ENCODE results near the gene DHFR2. TPM values are rescaled to one million over a fixed set of nuclear protein-coding genes. Genes with fewer than 3 reads are reported as not detected.
A peak's percentile ranks its signal among the peaks of the same experiment; 100 is the strongest.
"Not testable (repeated sequence)": the region's sequence is repeated elsewhere in the genome, so short reads cannot be mapped to it uniquely, and the experiment has no call there.

Gene DHFR2
- polyA plus RNA-seq (2013), result 2.0 TPM

DNA sequence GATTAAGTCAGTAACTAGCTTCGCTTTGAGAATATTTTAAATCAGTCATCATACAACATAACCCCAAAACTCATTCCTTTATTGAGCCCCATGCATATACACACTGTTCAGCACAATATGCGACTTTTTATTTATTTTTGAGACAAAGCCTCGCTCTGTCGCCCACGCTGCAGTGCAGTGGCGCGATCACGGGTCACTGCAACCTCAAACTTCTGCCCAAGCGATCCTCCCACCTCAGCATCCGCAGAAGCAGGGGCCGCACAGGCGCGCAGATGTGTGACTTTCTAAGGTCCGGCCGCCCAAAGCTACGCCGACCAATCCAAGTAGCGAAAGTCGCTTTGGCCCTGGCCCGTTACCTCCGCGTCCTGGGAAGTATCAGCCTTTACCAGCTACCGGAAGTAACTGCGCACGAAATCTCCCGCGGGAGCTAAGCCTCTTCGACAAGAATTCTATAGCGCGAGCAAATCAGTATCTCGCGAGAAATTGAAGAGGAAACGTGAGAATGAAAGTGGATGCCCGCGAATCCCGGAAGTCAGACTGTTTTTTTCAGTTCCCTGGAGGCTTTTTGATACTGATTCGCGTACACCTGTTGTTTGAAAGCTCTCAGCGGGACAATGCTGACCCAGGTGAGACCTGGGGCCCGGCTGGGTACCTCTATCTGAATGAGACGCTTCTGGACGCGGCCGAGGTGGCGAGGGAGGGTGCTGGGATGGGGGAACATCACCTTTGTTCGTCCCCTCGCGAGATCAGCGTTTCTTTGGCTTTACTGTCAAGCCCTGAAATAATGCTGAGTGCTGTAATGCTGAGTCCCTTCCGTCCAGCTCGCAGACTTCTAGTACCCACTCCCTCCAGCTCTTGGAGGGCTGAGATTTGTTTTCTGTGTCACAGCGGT lies at the start of gene DHFR2, which contains the start of gene NSUN3:
Gene DHFR2 (minus strand): TSS at position 404 of the 892 bp plus-strand sequence. CDS start 1,405 bp downstream, outside the sequence.
Gene NSUN3 (plus strand): TSS at position 549 of the 892 bp plus-strand sequence. CDS start 66 bp downstream, at position 615.
- H3K4me1 ChIP-seq (ENCODE audit: control extremely low read depth in 1 of 4, control insufficient read depth in 4 of 4, insufficient read depth in 4 of 4, low read length in 3 of 4), result peaks cover 10 to 30% (median 13%) of the 10 kb centered on the region in 4 experiments
- peaks cover 2 to 9% (median 6%) of the 10 kb centered on the region in 5 experiments for H3K9me3 ChIP-seq (ENCODE audit: control extremely low read depth in 1 of 5, control insufficient read depth in 4 of 5, insufficient read depth in 2 of 5, low read depth in 1 of 5, low read length in 4 of 5)
- H3K36me3 ChIP-seq (ENCODE audit: control insufficient read depth in 4 of 4, insufficient read depth in 4 of 4, low read length in 3 of 4), result peaks cover 8 to 21% (median 12%) of the 10 kb centered on the region in 4 experiments
- ChIA-PET POLR2A (interaction anchor here (1.4 kb wide), 1 partner anchor 41 kb away, joined by 3 read pairs; no protein-coding TSS in a partner anchor), CTCF (interaction anchor here (1.0 to 1.8 kb wide), 8 partner anchors 21 to 89 kb away, joined by 3 to 6 read pairs (median 3); partner anchors contain the start of gene PROS1)
- peak within 1 kb of the TSS; percentile 99 to 100 for H3K27ac ChIP-seq (ENCODE audit: insufficient read depth in 1 of 2, low read depth in 1 of 2, low read length in 2 of 2, poor library complexity in 1 of 2, severe bottlenecking in 2 of 2)
- peak; percentile 96 to 97 (median 96) for DNase-seq
- under 1% methylated on average over 45 of the region's 52 CpGs for WGBS (ENCODE audit: insufficient coverage)
- H3K4me3 ChIP-seq (ENCODE audit: control insufficient read depth in 1 of 7, extremely low read depth in 1 of 7, insufficient read depth in 4 of 7, low read depth in 2 of 7, low read length in 6 of 7), result peak within 1 kb of the TSS; percentile 83 to 99 (median 97)
- H3K27me3 ChIP-seq (replicated peaks in 2 of 5; ENCODE audit: control insufficient read depth in 4 of 5, insufficient read depth in 5 of 5, low read length in 4 of 5), result no peaks in the 10 kb centered on the region

DNA sequence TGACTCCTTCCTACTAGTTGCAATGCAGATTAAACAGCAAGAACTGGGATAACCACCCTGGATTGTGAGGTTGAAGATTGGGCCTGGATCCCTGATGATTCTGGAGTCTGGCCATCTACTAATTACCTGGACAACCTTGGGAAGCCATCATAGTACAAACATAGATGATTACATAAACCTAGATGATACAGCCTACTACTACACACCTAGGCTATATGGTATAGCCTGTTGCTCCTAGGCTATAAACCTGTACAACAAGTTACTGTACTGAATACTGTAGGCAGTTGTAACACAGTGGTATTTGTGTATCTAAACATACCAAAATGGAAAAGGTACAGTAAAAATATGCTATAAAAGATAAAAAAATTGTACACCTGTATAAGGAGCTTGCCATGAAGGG lies 48.1 kb upstream of the DHFR2 start:
- no peaks in the 10 kb centered on the region for H3K27me3 ChIP-seq (replicated peaks in 2 of 5; ENCODE audit: control insufficient read depth in 4 of 5, insufficient read depth in 5 of 5, low read length in 4 of 5)
- H3K4me3 ChIP-seq (ENCODE audit: control insufficient read depth in 1 of 7, extremely low read depth in 1 of 7, insufficient read depth in 4 of 7, low read depth in 2 of 7, low read length in 6 of 7), result no peak overlapping the region
- H3K27ac ChIP-seq (ENCODE audit: insufficient read depth in 1 of 2, low read depth in 1 of 2, low read length in 2 of 2, poor library complexity in 1 of 2, severe bottlenecking in 2 of 2), result no peak overlapping the region
- no peak for DNase-seq
- ChIA-PET POLR2A (no interaction called here), CTCF (interaction anchor here (1.4 to 1.7 kb wide), 2 partner anchors 13 to 21 kb away, joined by 4 to 6 read pairs; no protein-coding TSS in a partner anchor)
- H3K36me3 ChIP-seq (ENCODE audit: control insufficient read depth in 4 of 4, insufficient read depth in 4 of 4, low read length in 3 of 4), result peaks cover 7 to 28% (median 18%) of the 10 kb centered on the region in 4 experiments
- no peaks in the 10 kb centered on the region for H3K9me3 ChIP-seq (ENCODE audit: control extremely low read depth in 1 of 5, control insufficient read depth in 4 of 5, insufficient read depth in 2 of 5, low read depth in 1 of 5, low read length in 4 of 5)
- H3K4me1 ChIP-seq (ENCODE audit: control extremely low read depth in 1 of 4, control insufficient read depth in 4 of 4, insufficient read depth in 4 of 4, low read length in 3 of 4), result peaks cover 0 to 3% (median 0%) of the 10 kb centered on the region in 4 experiments

DNA sequence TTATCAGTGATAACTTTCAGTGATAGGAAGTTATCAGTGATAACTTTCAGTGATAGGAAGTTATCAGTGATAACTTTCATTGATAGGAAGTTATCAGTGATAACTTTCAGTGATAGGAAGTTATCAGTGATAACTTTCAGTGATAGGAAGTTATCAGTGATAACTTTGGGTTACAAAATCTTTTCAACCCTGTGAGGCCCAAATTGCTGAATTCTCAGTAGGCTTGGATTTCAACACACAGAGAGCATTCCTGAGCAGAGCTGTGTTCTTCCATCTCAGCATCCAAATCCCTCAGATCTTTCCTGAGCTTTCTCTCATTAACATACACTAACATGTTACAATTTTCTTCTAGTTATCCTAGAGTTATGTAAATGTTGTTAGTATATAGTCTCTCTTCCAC lies 47.5 kb upstream of the DHFR2 start:
- DNase-seq; H3K27me3 ChIP-seq (replicated peaks in 2 of 5; ENCODE audit: control insufficient read depth in 4 of 5, insufficient read depth in 5 of 5, low read length in 4 of 5); H3K4me1 ChIP-seq (ENCODE audit: control extremely low read depth in 1 of 4, control insufficient read depth in 4 of 4, insufficient read depth in 4 of 4, low read length in 3 of 4); H3K9me3 ChIP-seq (ENCODE audit: control extremely low read depth in 1 of 5, control insufficient read depth in 4 of 5, insufficient read depth in 2 of 5, low read depth in 1 of 5, low read length in 4 of 5); H3K27ac ChIP-seq (ENCODE audit: insufficient read depth in 1 of 2, low read depth in 1 of 2, low read length in 2 of 2, poor library complexity in 1 of 2, severe bottlenecking in 2 of 2); POLR2A ChIA-PET; H3K4me3 ChIP-seq (ENCODE audit: control insufficient read depth in 1 of 7, extremely low read depth in 1 of 7, insufficient read depth in 4 of 7, low read depth in 2 of 7, low read length in 6 of 7): not testable (repeated sequence)
- CTCF ChIA-PET, result interaction anchor here (0.7 to 1.7 kb wide), 2 partner anchors 9 to 22 kb away, joined by 3 to 6 read pairs; no protein-coding TSS in a partner anchor
- H3K36me3 ChIP-seq (ENCODE audit: control insufficient read depth in 4 of 4, insufficient read depth in 4 of 4, low read length in 3 of 4), result peaks cover 7 to 30% (median 19%) of the 10 kb centered on the region in 4 experiments

DNA sequence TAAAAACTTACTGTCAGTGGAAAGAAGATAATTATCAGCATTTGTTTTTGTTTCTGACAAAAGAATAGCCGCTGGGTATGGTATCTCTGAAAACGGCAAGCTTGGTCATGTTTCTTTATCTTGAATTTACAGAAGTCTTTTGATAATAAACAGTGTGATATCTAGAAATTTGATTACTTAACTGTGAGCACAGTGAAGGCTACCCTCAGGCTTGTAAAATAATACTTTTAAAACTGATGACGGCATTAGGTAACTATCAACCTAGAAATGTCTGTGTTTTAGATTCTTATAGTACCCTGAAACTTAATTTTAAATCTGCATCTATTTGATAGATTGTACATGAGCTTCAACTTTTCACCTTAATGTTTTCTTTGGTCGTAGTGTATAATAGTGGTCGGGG lies 43.6 kb upstream of the DHFR2 start:
- WGBS (ENCODE audit: insufficient coverage), result 86% methylated on average over 1 of the region's 5 CpGs

DNA sequence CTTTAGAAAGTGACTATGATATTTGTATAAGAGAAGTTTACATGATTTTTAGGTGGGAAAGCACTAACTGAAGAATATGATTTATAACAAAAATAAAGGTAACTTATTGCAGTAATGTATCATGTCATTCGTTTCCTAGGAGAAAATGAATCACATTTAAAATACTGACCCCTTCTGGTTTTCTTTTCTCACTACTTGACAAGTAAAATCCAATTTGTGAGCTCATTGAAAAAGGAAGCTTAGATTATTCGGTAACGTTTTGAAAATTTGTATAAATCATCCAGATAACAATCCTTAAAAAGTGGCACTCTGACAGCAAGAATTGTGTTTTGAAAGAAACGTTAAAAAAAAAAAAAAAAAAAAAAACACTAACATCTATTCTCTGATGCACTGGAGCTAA lies 39.1 kb upstream of the DHFR2 start:
- peak; percentile 23 to 34 (median 32) for DNase-seq
- ChIA-PET POLR2A (no interaction called here), CTCF (no interaction called here)
- Histone ChIP-seq H3K4me1 (ENCODE audit: control extremely low read depth in 1 of 4, control insufficient read depth in 4 of 4, insufficient read depth in 4 of 4, low read length in 3 of 4) (peaks cover 0 to 8% (median 2%) of the 10 kb centered on the region in 4 experiments), H3K4me3 (ENCODE audit: control insufficient read depth in 1 of 7, extremely low read depth in 1 of 7, insufficient read depth in 4 of 7, low read depth in 2 of 7, low read length in 6 of 7) (no peak overlapping the region), H3K36me3 (ENCODE audit: control insufficient read depth in 4 of 4, insufficient read depth in 4 of 4, low read length in 3 of 4) (peaks cover 9 to 44% (median 24%) of the 10 kb centered on the region in 4 experiments), H3K27ac (ENCODE audit: insufficient read depth in 1 of 2, low read depth in 1 of 2, low read length in 2 of 2, poor library complexity in 1 of 2, severe bottlenecking in 2 of 2) (no peak overlapping the region), H3K9me3 (ENCODE audit: control extremely low read depth in 1 of 5, control insufficient read depth in 4 of 5, insufficient read depth in 2 of 5, low read depth in 1 of 5, low read length in 4 of 5) (no peaks in the 10 kb centered on the region), H3K27me3 (replicated peaks in 2 of 5; ENCODE audit: control insufficient read depth in 4 of 5, insufficient read depth in 5 of 5, low read length in 4 of 5) (no peaks in the 10 kb centered on the region)
- WGBS (ENCODE audit: insufficient coverage), result no CpG with 5 or more reads among the region's 4 CpGs

More for the DNA sequence above, 43.6 kb upstream of the DHFR2 start:
- Histone ChIP-seq H3K27me3 (replicated peaks in 2 of 5; ENCODE audit: control insufficient read depth in 4 of 5, insufficient read depth in 5 of 5, low read length in 4 of 5) (no peaks in the 10 kb centered on the region), H3K27ac (ENCODE audit: insufficient read depth in 1 of 2, low read depth in 1 of 2, low read length in 2 of 2, poor library complexity in 1 of 2, severe bottlenecking in 2 of 2) (no peak overlapping the region), H3K4me1 (ENCODE audit: control extremely low read depth in 1 of 4, control insufficient read depth in 4 of 4, insufficient read depth in 4 of 4, low read length in 3 of 4) (no peaks in the 10 kb centered on the region), H3K4me3 (ENCODE audit: control insufficient read depth in 1 of 7, extremely low read depth in 1 of 7, insufficient read depth in 4 of 7, low read depth in 2 of 7, low read length in 6 of 7) (no peak overlapping the region), H3K9me3 (ENCODE audit: control extremely low read depth in 1 of 5, control insufficient read depth in 4 of 5, insufficient read depth in 2 of 5, low read depth in 1 of 5, low read length in 4 of 5) (no peaks in the 10 kb centered on the region), H3K36me3 (ENCODE audit: control insufficient read depth in 4 of 4, insufficient read depth in 4 of 4, low read length in 3 of 4) (peaks cover 10 to 30% (median 16%) of the 10 kb centered on the region in 4 experiments)
- DNase-seq, result peak in 1 of 3 donors; percentile 13
- ChIA-PET POLR2A (no interaction called here), CTCF (interaction anchor here (1.0 to 1.2 kb wide), 2 partner anchors 11 to 16 kb away, joined by 3 read pairs; no protein-coding TSS in a partner anchor)

DNA sequence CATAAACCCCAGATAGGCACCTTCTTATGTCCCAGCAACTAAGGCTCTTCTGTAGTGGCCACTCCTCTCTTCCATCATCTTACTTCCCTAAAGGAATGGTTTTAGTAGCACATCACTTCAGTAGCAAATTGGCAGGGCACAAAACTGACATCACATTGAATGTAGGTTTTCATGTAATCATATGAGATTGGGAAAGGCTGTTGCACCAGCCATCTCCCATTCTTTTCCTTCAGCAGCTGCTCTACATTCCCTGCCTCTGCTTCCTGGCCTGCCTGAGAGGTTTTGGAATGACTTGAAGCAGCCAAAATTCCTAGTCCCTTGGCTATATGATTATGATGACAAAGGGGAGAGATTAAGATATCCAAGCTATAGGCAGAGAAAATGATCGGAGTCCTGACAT lies 36.6 kb upstream of the DHFR2 start:
- POLR2A ChIA-PET, result no interaction called here

More for the DNA sequence above, 36.6 kb upstream of the DHFR2 start:
- Histone ChIP-seq H3K36me3 (ENCODE audit: control insufficient read depth in 4 of 4, insufficient read depth in 4 of 4, low read length in 3 of 4) (peaks cover 10 to 55% (median 23%) of the 10 kb centered on the region in 4 experiments), H3K27me3 (replicated peaks in 2 of 5; ENCODE audit: control insufficient read depth in 4 of 5, insufficient read depth in 5 of 5, low read length in 4 of 5) (no peaks in the 10 kb centered on the region), H3K4me1 (ENCODE audit: control extremely low read depth in 1 of 4, control insufficient read depth in 4 of 4, insufficient read depth in 4 of 4, low read length in 3 of 4) (peaks cover 0 to 8% (median 2%) of the 10 kb centered on the region in 4 experiments), H3K4me3 (ENCODE audit: control insufficient read depth in 1 of 7, extremely low read depth in 1 of 7, insufficient read depth in 4 of 7, low read depth in 2 of 7, low read length in 6 of 7) (no peak overlapping the region), H3K9me3 (ENCODE audit: control extremely low read depth in 1 of 5, control insufficient read depth in 4 of 5, insufficient read depth in 2 of 5, low read depth in 1 of 5, low read length in 4 of 5) (no peaks in the 10 kb centered on the region), H3K27ac (ENCODE audit: insufficient read depth in 1 of 2, low read depth in 1 of 2, low read length in 2 of 2, poor library complexity in 1 of 2, severe bottlenecking in 2 of 2) (no peak overlapping the region)
- DNase-seq, result no peak
- no CpG with 5 or more reads among the region's 1 CpG for WGBS (ENCODE audit: insufficient coverage)
- CTCF ChIA-PET, result interaction anchor here (0.8 to 1.8 kb wide), 2 partner anchors 10 to 96 kb away, joined by 3 to 6 read pairs; no protein-coding TSS in a partner anchor

Data from common myeloid progenitor, CD34-positive (primary cell).